Mesodermal cell (in vitro differentiated cells): ENCODE data around the gene DCUN1D5.

Experiments used
- H3K27ac ChIP-seq: 2 replicates; pipeline ENCODE4 v1.7.0; 2013; ENCODE audit warnings: mild to moderate bottlenecking, low read depth, low read length, moderate library complexity; ENCODE audit not compliant: severe bottlenecking
- H3K36me3 ChIP-seq: 2 replicates; pipeline ENCODE4 v1.7.1; 2013; ENCODE audit warnings: mild to moderate bottlenecking, low read length, moderate library complexity; ENCODE audit not compliant: control insufficient read depth, insufficient read depth
- H3K4me1 ChIP-seq: one replicate; pipeline ENCODE4 v1.7.1; 2013; ENCODE audit warnings: mild to moderate bottlenecking, low read length; ENCODE audit not compliant: insufficient read depth, control insufficient read depth, poor library complexity, severe bottlenecking
- H3K4me3 ChIP-seq: 2 replicates; pipeline ENCODE4 v1.7.0; 2013; ENCODE audit warnings: low read length, control low read depth, mild to moderate bottlenecking; ENCODE audit not compliant: insufficient read depth, poor library complexity, severe bottlenecking; ENCODE audit errors: extremely low read depth
- H3K9me3 ChIP-seq: 2 replicates; pipeline ENCODE4 v1.7.1; 2013; ENCODE audit warnings: mild to moderate bottlenecking, low read length, moderate library complexity; ENCODE audit not compliant: control insufficient read depth
- WGBS, 2 experiments: methylation state at CpG; one replicate each; pipeline ENCODE4 v1.1.5; 2013; ENCODE audit warnings: missing lambda C conversion rate in 2 of 2; ENCODE audit not compliant: insufficient coverage in 2 of 2; 5-methylcytosine and 5-hydroxymethylcytosine counted together

DCUN1D5 gene

DNA sequence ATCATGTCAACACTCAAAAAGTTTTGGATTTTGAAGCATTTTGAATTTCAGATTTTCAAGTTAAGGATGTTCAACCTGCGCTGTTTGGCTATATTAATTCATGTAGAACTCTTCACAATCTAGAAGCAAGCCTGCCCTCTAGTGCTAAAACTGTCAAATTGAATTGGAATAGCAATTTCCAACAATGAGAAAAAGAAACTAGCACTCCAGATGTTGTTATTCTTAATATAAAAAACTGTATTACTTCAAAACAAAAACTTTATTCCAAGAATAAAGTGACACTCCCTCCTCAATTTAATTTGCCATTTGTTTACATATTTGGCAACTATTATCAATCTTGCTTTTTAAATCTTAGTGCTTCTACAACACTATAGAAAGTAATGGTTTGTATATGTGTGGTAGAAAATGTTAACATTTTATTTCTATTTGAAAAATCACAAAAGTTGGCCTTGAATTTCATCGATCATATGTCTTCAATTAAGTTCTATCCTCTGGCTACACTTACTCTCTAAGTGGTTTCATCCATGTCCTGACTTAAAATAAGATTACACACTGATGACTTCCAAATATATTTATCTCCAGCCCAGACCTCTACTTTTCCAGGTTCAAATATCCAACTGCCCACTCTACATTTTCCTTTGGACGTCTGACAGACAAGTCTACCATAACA lies 36.6 kb downstream of the DCUN1D5 start:
- Histone ChIP-seq H3K4me3 (no peak overlapping the region), H3K36me3 (peaks cover 12% of the 10 kb centered on the region), H3K27ac (no peak overlapping the region), H3K9me3 (no peaks in the 10 kb centered on the region), H3K4me1 (no peaks in the 10 kb centered on the region)
- 57 to 68% methylated on average over 1 to 2 of the region's 3 CpGs for WGBS, 2 experiments

DNA sequence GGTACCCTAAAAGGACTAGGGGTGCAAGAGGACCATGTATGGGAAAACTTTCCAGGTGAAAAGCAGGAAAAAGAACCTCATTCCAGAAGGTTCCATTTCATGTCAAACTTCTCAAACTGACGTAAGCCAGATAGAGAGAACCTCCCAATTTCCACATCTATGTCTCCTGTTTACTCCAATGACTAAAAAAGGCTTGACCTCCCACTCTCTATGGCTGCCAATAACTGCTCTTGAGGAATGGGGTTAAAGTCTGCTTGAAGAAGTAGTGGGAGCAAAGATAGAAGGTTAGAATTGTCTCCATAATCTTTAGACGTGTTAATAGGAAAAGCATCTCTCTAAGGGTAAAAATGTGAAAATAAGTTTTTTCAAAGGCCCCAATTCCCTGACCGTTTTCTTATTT lies 38.0 kb downstream of the DCUN1D5 start:
- no peak overlapping the region for H3K4me3 ChIP-seq
- 100% methylated on average over 1 to 2 of the region's 3 CpGs for WGBS, 2 experiments
- H3K36me3 ChIP-seq = peaks cover 5% of the 10 kb centered on the region
- no peak overlapping the region for H3K27ac ChIP-seq
- no peaks in the 10 kb centered on the region for H3K9me3 ChIP-seq
- H3K4me1 ChIP-seq = no peaks in the 10 kb centered on the region

DNA sequence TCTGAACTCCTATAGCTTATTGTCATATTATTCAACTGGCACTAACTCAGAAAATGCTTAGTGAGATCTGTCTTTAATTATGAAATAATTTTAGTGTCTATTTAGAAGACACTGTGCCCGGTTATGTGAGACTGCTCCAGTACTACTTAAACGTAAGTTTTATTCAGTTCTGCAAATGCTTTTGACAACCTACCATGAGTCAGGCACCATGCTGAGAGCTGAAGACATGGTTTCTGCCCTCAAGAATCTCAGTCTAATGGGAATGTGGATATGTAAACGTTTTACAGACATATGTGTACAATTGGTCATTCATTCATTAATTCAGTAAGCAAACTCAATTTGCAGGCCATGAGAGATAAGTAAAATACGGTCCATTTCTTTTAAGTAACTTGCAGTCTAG lies 40.0 kb downstream of the DCUN1D5 start:
- Histone ChIP-seq H3K4me1 (no peaks in the 10 kb centered on the region), H3K4me3 (no peak overlapping the region), H3K27ac (no peak overlapping the region), H3K36me3 (no peaks in the 10 kb centered on the region), H3K9me3 (no peaks in the 10 kb centered on the region)
- 69 to 100% methylated on average over 2 of the region's 4 CpGs for WGBS, 2 experiments

DNA sequence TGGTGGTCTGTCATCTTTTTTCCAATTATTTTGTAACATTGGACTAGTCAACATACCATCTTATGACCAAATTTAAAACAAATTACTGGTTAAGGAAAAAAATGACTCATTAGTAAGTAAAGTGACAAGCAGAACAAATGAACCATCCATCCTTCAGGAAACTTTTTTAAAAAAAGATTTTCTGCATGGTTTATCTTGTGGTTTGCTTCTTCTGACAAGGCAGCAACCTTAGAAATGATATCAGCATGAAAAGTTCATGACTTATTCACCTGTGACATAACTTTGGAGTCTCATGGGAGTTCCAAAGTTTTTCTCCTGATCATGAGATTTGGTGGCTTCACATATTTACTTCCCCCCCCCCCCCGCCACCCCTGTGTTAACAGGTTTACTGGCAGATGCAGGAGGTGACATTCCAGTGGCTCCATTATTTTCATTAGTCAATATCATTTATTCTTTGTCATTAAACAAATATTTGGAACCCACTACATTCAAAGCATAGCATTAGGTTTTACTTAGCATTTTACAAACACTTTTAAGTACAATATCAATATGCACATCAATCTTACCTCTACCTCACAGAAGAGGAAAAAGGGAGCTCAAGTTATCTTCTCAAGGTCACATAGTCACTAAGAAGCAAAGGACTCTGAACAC lies 40.7 kb downstream of the DCUN1D5 start:
- no peak overlapping the region for H3K4me3 ChIP-seq
- H3K9me3 ChIP-seq = no peaks in the 10 kb centered on the region
- no peak overlapping the region for H3K27ac ChIP-seq
- H3K36me3 ChIP-seq = no peaks in the 10 kb centered on the region
- WGBS, 2 experiments = no CpG with 5 or more reads among the region's 1 CpG
- no peaks in the 10 kb centered on the region for H3K4me1 ChIP-seq

DNA sequence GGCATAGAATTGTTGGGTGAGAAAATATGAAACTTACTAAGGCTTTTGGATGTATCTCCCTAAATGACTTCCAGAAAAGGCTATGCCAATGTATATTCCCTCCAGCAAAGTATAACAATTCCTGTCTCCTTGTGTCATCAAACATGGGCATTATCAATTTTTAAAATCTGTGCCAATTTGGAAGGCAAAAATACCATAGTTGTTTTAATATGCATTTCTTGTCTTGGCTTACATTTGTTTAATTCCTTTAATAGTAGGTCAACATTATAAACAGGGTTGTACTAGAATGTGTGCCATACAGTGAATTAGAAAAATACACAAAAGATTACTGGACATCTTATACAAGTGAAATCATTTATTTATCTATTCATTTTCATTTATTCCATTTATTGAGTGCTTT lies 41.6 kb downstream of the DCUN1D5 start:
- no peak overlapping the region for H3K27ac ChIP-seq
- no peaks in the 10 kb centered on the region for H3K4me1 ChIP-seq
- no peaks in the 10 kb centered on the region for H3K36me3 ChIP-seq
- H3K4me3 ChIP-seq = no peak overlapping the region
- no peaks in the 10 kb centered on the region for H3K9me3 ChIP-seq

DNA sequence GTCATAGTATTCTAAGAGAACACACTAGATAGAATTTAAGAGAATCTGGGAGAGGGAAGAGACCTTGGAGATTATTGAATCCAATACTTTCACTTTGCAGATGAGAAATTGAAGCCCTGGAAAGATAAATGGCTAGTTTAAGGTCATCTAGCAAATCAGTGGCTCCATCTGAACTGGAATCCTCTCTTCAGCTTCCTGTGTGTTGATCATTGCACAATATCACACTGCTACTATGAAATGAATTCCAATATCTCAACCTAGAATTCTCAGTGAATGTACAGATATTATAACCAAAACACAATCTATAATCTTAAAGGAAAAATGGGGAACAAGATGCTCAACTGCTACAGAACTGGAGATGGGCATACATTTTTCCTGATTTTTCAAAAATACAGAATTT lies 44.1 kb downstream of the DCUN1D5 start:
- Histone ChIP-seq H3K4me3 (no peak overlapping the region), H3K27ac (no peak overlapping the region), H3K36me3 (no peaks in the 10 kb centered on the region), H3K4me1 (no peaks in the 10 kb centered on the region), H3K9me3 (no peaks in the 10 kb centered on the region)

DNA sequence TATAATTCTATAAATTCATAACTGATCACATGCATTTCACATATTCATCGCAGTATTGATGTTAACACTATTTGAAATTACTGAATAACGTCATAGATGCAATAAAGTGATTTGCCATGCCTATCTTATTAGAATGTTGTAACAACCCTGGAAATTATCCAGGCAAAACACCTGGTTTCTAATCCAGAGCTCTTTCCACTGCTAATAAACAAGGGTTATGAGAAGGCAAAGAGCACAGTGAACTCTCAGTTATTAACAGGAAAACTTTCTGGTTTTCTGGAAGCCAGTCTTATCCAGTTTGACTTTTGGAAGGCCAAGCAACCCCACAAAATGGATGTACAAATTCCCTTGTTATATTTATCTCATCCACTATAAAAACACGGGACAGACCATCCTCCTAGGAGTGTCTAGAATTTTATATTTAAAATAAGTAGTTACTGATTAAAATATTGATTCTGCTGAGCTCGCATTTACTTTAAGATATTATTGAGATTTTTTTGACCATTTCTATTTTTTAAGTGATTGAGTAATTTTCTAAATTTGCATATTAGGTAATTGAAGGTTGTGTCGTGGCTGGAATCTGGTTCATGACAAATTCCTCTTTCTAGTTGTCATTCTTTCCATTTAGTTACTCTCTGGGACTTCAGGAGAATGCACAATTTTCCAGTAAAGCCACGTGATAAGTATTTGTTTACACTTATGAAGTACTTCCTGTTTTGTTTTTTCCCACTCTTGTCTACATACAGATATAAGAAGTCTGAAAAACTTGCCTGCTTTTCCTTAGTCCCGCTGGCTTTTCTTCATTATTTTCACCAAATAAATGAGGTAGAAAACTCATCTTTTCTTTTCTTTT lies 47.9 kb downstream of the DCUN1D5 start:
- Histone ChIP-seq H3K4me1 (no peaks in the 10 kb centered on the region), H3K36me3 (no peaks in the 10 kb centered on the region), H3K27ac (no peak overlapping the region), H3K9me3 (no peaks in the 10 kb centered on the region), H3K4me3 (no peak overlapping the region)
- WGBS, 2 experiments = no CpG with 5 or more reads among the region's 7 CpGs

DNA sequence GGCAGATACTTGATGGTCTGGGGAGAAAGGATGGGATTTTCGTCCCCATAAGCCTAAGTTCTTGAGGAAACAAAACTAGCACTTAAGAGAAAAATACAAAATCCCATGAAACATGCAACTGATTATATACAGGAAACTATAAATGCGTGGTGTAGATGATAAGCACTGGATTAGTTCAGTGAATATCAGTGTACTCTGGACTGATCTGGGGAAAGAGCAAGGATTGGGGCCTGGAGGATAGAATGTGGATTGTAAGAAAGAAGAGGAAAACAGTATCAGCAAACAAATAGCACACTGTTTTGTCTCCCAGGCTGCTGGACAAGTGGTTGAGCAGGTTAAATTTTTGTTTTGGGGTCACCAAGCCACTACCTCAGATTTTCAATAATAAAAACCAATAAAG lies 49.8 kb downstream of the DCUN1D5 start:
- 80% methylated on average over 1 of the region's 2 CpGs; no CpG with 5 or more reads in 1 of the 2 experiments for WGBS, 2 experiments
- no peaks in the 10 kb centered on the region for H3K9me3 ChIP-seq
- no peak overlapping the region for H3K27ac ChIP-seq
- no peaks in the 10 kb centered on the region for H3K4me1 ChIP-seq
- no peak overlapping the region for H3K4me3 ChIP-seq
- H3K36me3 ChIP-seq = no peaks in the 10 kb centered on the region

DNA sequence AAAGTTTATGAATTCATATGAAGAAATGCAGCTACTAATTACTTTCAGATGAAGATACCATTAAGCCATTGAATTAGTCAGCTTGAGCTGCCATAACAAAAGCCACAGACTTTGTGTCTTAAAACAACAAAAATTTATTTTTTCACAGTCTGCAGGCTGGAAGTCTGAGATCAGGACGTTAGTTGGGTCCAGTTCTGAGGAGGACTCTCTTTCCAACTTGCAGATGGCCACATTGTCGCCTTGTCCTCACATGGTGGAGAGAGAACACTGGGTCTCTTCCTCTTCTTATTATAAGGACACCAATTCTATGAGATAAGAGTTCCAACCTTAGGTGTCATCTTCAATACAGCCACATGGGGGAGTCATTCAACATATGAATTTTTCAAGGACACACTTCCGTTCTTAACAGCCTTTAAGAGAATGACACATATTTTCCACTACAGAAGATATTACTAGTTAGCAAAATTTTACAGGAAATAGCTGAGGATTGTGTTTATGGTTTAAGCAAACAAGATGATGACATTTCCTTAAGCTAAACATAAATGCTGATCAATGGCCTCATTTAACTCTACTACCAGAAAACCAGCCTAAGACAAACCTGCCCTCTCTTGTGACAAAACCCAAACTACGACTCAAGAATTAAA lies 56.0 kb downstream of the DCUN1D5 start:
- Histone ChIP-seq H3K9me3 (no peaks in the 10 kb centered on the region), H3K36me3 (no peaks in the 10 kb centered on the region), H3K4me1 (no peaks in the 10 kb centered on the region), H3K27ac (no peak overlapping the region), H3K4me3 (no peak overlapping the region)
- 28 to 80% methylated on average over 1 to 2 of the region's 4 CpGs for WGBS, 2 experiments

DNA sequence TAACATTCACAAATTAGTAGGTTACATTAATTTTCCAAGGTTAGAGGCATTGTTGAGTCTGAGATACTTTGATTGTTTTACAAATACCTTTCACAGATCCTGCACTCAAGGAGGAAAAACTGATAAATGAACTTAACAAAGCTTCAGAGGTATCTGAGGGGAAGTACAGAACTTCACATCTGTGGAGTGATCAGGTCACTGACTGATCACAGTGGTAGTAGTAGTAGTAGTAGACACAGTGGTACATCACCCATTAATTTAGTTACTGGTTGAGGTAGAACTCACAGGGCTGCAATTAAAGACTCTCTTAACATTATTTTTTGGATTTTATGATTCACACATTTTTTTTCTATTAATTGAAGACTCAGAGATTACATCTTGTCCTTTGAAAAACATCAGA lies 56.7 kb downstream of the DCUN1D5 start:
- Histone ChIP-seq H3K36me3 (no peaks in the 10 kb centered on the region), H3K4me1 (no peaks in the 10 kb centered on the region), H3K27ac (no peak overlapping the region)

More for the DNA sequence above, 56.7 kb downstream of the DCUN1D5 start:
- Histone ChIP-seq H3K4me3 (no peak overlapping the region), H3K9me3 (no peaks in the 10 kb centered on the region)
